Left renal cortex interstitium (tissue), 4 donors: ENCODE results near the gene TMEM161A. TPM values are rescaled to one million over a fixed set of nuclear protein-coding genes. Genes with fewer than 3 reads are reported as not detected.

Experiments
- DNase-seq, 4 donors: peaks; one replicate each; pipeline ENCODE4 v3.0.0-alpha.2; 2013; ENCODE audit warnings: low read depth in 4 of 4, low spot score in 2 of 4, missing footprints in 1 of 4
- polyA plus RNA-seq, 4 donors: library from polyadenylated mRNA; unstranded; fragments of 120-200 nt; gene quantifications; one replicate each; pipeline ENCODE4 v1.2.1, GENCODE V29; 2013; ENCODE audit not compliant: insufficient read length in 4 of 4

TMEM161A gene
- polyA plus RNA-seq, 4 donors = 25.5 to 46.2 (median 36.3) TPM

- DNase-seq = no peak
Observed at GRCh38 chr19:19101540-19101939, 36.7 kb downstream of the TMEM161A start.

GRCh38 chr19:19098703-19099632 lies 39.3 kb downstream of the TMEM161A start:
- no peak for DNase-seq

GRCh38 chr19:19098084-19098702 lies 40.1 kb downstream of the TMEM161A start:
- DNase-seq = no peak

- no peak for DNase-seq
Observed at GRCh38 chr19:19096641-19097627, 41.3 kb downstream of the TMEM161A start.

- DNase-seq = no peak
Observed at GRCh38 chr19:19095691-19096090, 42.6 kb downstream of the TMEM161A start.

- DNase-seq = no peak
Observed at GRCh38 chr19:19094513-19094912, 43.8 kb downstream of the TMEM161A start.

- no peak for DNase-seq
Observed at GRCh38 chr19:19087676-19088075, 50.6 kb downstream of the TMEM161A start.

GRCh38 chr19:19083413-19084178 lies 54.7 kb downstream of the TMEM161A start:
- no peak for DNase-seq

- no peak for DNase-seq
Observed at GRCh38 chr19:19081642-19082151, 56.6 kb downstream of the TMEM161A start.

- DNase-seq = no peak
Observed at GRCh38 chr19:19079571-19079970, 58.7 kb downstream of the TMEM161A start.

GRCh38 chr19:19078801-19079200 lies 59.5 kb downstream of the TMEM161A start:
- DNase-seq = no peak

GRCh38 chr19:19077103-19077502 lies 61.2 kb downstream of the TMEM161A start:
- no peak for DNase-seq

GRCh38 chr19:19076476-19076875 lies 61.8 kb downstream of the TMEM161A start:
- DNase-seq = no peak

GRCh38 chr19:19075126-19075525 lies 63.2 kb downstream of the TMEM161A start:
- no peak for DNase-seq

- DNase-seq = no peak
Observed at GRCh38 chr19:19074196-19074882, 63.9 kb downstream of the TMEM161A start.

GRCh38 chr19:19071897-19072296 lies 66.4 kb downstream of the TMEM161A start:
- no peak for DNase-seq
